SK-N-SH (cell line): Measurements from ENCODE around the gene AIMP2. TPM values are rescaled to one million over a fixed set of nuclear protein-coding genes. Genes with fewer than 3 reads are reported as not detected.

Experiments
- CTCF ChIA-PET: fragments of 300-600, 350-600 bp; formaldehyde crosslinking; extraction: SDS; loops from one replicate; lab custom pipeline; 2021; lab: Yijun Ruan, JAX
- POLR2A ChIA-PET: fragments of 350-600 bp; sonication (Branson Sonifier 250); formaldehyde crosslinking; extraction: SDS; loops from one replicate; lab custom pipeline; 2020; ENCODE audit warnings: antibody characterized with exemption, inconsistent platforms; lab: Yijun Ruan, JAX
- DNase-seq: peaks from one replicate; pipeline ENCODE4 v3.0.0; 2012
- H2AFZ ChIP-seq: fragments of 200-600 bp; sonication (generic); 2 replicates; pipeline ENCODE4 v1.8.1; 2016; ENCODE audit warnings: antibody characterized with exemption, mild to moderate bottlenecking, low read depth
- H3F3A ChIP-seq: fragments of 200-600 bp; sonication (generic); replicated peaks from 2 replicates; pipeline ENCODE3; 2016; ENCODE audit warnings: antibody characterized with exemption, mild to moderate bottlenecking; ENCODE audit not compliant: insufficient read depth
- H3K27ac ChIP-seq, 2 experiments: fragments of 200-500 bp in 1 of 2; fragments of 200-600 bp in 1 of 2; sonication (Bioruptor generic) in 1 of 2; sonication (generic), shearing (Covaris generic) in 1 of 2; 2 replicates each; pipeline versions ENCODE4 v1.5.1 to v1.6.1; 2014 to 2016; ENCODE audit warnings: low read depth in 2 of 2, inconsistent platforms in 1 of 2, low read length in 1 of 2, mild to moderate bottlenecking in 1 of 2, mixed read lengths in 1 of 2
- H3K27me3 ChIP-seq: fragments of 200-600 bp; sonication (generic), shearing (Covaris generic); 2 replicates; pipeline ENCODE4 v1.6.1; 2016; ENCODE audit warnings: mixed run types; ENCODE audit not compliant: insufficient read depth
- H3K36me3 ChIP-seq, 2 experiments: fragments of 200-500 bp in 1 of 2; fragments of 200-600 bp in 1 of 2; sonication (Bioruptor generic) in 1 of 2; sonication (generic) in 1 of 2; replicated peaks in 1 of 2; 2 replicates each; pipeline versions ENCODE3 to v1.5.1; 2014 to 2016; ENCODE audit warnings: low read length in 1 of 2, mild to moderate bottlenecking in 1 of 2; ENCODE audit not compliant: insufficient read depth in 2 of 2, control insufficient read depth in 1 of 2
- H3K4me1 ChIP-seq, 2 experiments: fragments of 200-500 bp in 1 of 2; fragments of 200-600 bp in 1 of 2; sonication (Bioruptor generic) in 1 of 2; sonication (generic), shearing (Covaris generic) in 1 of 2; 2 replicates each; pipeline versions ENCODE4 v1.5.1 to v1.6.1; 2014 to 2016; ENCODE audit warnings: low read depth in 1 of 2, low read length in 1 of 2, mixed run types in 1 of 2; ENCODE audit not compliant: insufficient read depth in 2 of 2, control insufficient read depth in 1 of 2
- H3K4me2 ChIP-seq: fragments of 200-600 bp; sonication (generic), shearing (Covaris generic); 2 replicates; pipeline ENCODE4 v1.6.1; 2017; ENCODE audit warnings: mixed run types
- H3K4me3 ChIP-seq, 2 experiments: fragments of 200-500 bp in 1 of 2; fragments of 200-600 bp in 1 of 2; sonication (Bioruptor generic) in 1 of 2; sonication (generic), shearing (Covaris generic) in 1 of 2; 2 replicates each; pipeline versions ENCODE4 v1.5.1 to v1.8.1; 2014 to 2016; ENCODE audit warnings: low read depth in 2 of 2, inconsistent platforms in 1 of 2, low read length in 1 of 2, mild to moderate bottlenecking in 1 of 2, mixed read lengths in 1 of 2, moderate library complexity in 1 of 2
- H3K79me2 ChIP-seq: fragments of 200-600 bp; sonication (generic); 2 replicates; pipeline ENCODE4 v1.8.1; 2017; ENCODE audit warnings: mild to moderate bottlenecking; ENCODE audit not compliant: insufficient read depth
- H3K9ac ChIP-seq: fragments of 200-600 bp; sonication (generic); 2 replicates; pipeline ENCODE4 v1.6.1; 2017; ENCODE audit warnings: mixed run types
- H3K9me2 ChIP-seq: fragments of 200-600 bp; sonication (generic); 2 replicates; pipeline ENCODE4 v1.6.1; 2017; ENCODE audit warnings: mixed run types
- H3K9me3 ChIP-seq: fragments of 200-600 bp; sonication (generic); 2 replicates; pipeline ENCODE4 v1.6.1; 2017; ENCODE audit warnings: mixed run types, mild to moderate bottlenecking, moderate library complexity
- H4K20me1 ChIP-seq: fragments of 200-600 bp; sonication (generic); 2 replicates; pipeline ENCODE4 v1.6.1; 2017; ENCODE audit warnings: mild to moderate bottlenecking, mixed run types; ENCODE audit not compliant: insufficient read depth
- ELF1 ChIP-seq: IDR thresholded peaks from 2 replicates; pipeline ENCODE4 v1.4.0; 2012
- EP300 ChIP-seq, 2 experiments: IDR thresholded peaks; 2 replicates each; pipeline versions ENCODE4 v1.4.0 to v1.6.1; 2012; ENCODE audit warnings: borderline replicate concordance in 1 of 2, low read depth in 1 of 2, low read length in 1 of 2
- FOSL2 ChIP-seq: IDR thresholded peaks from 2 replicates; pipeline ENCODE4 v1.4.0; 2012; ENCODE audit warnings: low read depth, mild to moderate bottlenecking, moderate library complexity, borderline replicate concordance
- FOXM1 ChIP-seq: IDR thresholded peaks from 2 replicates; pipeline ENCODE4 v1.4.0; 2012; ENCODE audit warnings: low read depth, mild to moderate bottlenecking
- GATA2 ChIP-seq: sonication (generic); formaldehyde crosslinking; IDR thresholded peaks from 2 replicates; pipeline ENCODE4 v1.5.0; 2020; ENCODE audit warnings: mild to moderate bottlenecking, missing genetic modification reagents
- MEF2A ChIP-seq: IDR thresholded peaks from 2 replicates; pipeline ENCODE4 v1.4.0; 2012; ENCODE audit warnings: low read depth, borderline replicate concordance
- MXI1 ChIP-seq: IDR thresholded peaks from 2 replicates; pipeline ENCODE4 v1.6.1; 2012; ENCODE audit warnings: mild to moderate bottlenecking, low read depth, low read length, improper control_type of control experiment
- POLR2AphosphoS5 ChIP-seq: IDR thresholded peaks from 2 replicates; pipeline ENCODE4 v1.6.1; 2012; ENCODE audit warnings: low read depth, low read length
- SIN3A ChIP-seq: IDR thresholded peaks from 2 replicates; pipeline ENCODE4 v1.6.1; 2012; ENCODE audit warnings: low read depth, mild to moderate bottlenecking, low read length, moderate library complexity, borderline replicate concordance
- SMC3 ChIP-seq: IDR thresholded peaks from 2 replicates; pipeline ENCODE4 v1.6.1; 2012; ENCODE audit warnings: low read depth, low read length, improper control_type of control experiment
- WGBS: methylation state at CpG from one replicate; pipeline ENCODE4 v1.1.6; 2017; ENCODE audit warnings: low lambda C conversion rate; 5-methylcytosine and 5-hydroxymethylcytosine counted together
- polyA plus RNA-seq, 3 experiments: library from polyadenylated mRNA; depleted of rRNA; stranded (reverse); fragments of >200 nt; gene quantifications; 2 replicates each; pipeline ENCODE4 v1.2.3, GENCODE V29; 2012
- TF ChIP-seq, protein P1 (sequence below): IDR thresholded peaks from 2 replicates; pipeline ENCODE4; 2012
- TF ChIP-seq, protein P2 (sequence below): IDR thresholded peaks from 2 replicates; pipeline ENCODE4 v1.4.0; 2012; ENCODE audit warnings: low read depth, borderline replicate concordance
- TF ChIP-seq, protein P3 (sequence below): fragments of 150-350 bp; IDR thresholded peaks from 2 replicates; pipeline ENCODE4 v1.6.1; 2017; ENCODE audit warnings: antibody characterized with exemption, low read length, low read depth, borderline replicate concordance
- TF ChIP-seq, protein P4 (sequence below): IDR thresholded peaks from 2 replicates; pipeline ENCODE4 v1.4.0; 2012; ENCODE audit warnings: low read depth, borderline replicate concordance

Gene AIMP2
- polyA plus RNA-seq, 1 of the 3 experiments (the other 2 are of a cell fraction) = 104 TPM

DNA sequence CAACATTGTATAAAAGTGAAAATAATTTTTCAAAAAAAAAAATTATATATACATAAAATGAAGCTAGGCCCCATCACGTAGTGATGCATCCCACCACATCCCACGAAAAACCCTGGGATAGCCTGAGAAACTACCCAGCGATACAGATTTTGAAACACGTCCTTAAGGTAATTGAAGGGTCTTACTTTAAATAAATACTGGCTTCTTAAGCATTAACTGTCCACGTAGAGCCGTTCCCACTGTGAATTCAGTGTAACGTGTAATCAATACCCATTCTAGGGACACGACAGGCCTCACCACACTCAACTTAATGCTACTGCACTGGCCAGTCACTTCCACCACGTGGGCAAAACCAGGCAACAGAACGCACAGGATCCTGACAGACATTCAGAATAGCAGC, 26.1 kb downstream of the AIMP2 start:
- TF ChIP-seq SMC3 (no peak), MXI1 (no peak), SIN3A (no peak), MEF2A (no peak), GATA2 (no peak), FOSL2 (no peak)
- TF ChIP-seq, protein P1, sequence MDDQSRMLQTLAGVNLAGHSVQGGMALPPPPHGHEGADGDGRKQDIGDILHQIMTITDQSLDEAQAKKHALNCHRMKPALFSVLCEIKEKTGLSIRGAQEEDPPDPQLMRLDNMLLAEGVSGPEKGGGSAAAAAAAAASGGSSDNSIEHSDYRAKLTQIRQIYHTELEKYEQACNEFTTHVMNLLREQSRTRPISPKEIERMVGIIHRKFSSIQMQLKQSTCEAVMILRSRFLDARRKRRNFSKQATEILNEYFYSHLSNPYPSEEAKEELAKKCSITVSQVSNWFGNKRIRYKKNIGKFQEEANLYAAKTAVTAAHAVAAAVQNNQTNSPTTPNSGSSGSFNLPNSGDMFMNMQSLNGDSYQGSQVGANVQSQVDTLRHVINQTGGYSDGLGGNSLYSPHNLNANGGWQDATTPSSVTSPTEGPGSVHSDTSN = no peak
- Histone ChIP-seq H3K4me1 (no peaks in the 10 kb centered on the region; a peak in 1 of 4 replicates), H3K27ac (no peak overlapping the region), H3K9me2 (no peaks in the 10 kb centered on the region), H3K9me3 (no peaks in the 10 kb centered on the region), H3K4me3 (no peak overlapping the region), H3K9ac (no peak overlapping the region), H4K20me1 (no peaks in the 10 kb centered on the region), H2AFZ (no peak overlapping the region), H3K27me3 (no peaks in the 10 kb centered on the region), H3K4me2 (no peak overlapping the region), H3K79me2 (peaks cover 42% of the 10 kb centered on the region), H3K36me3 (peaks cover 65 to 68% of the 10 kb centered on the region in 2 experiments), H3F3A (peaks cover 10% of the 10 kb centered on the region)
- no peak for DNase-seq
- ChIA-PET CTCF (interaction anchor here (0.6 to 1.3 kb wide), 4 partner anchors 9 to 288 kb away, joined by 3 to 4 read pairs (median 4); no protein-coding TSS in a partner anchor), POLR2A (no interaction called here)
- 97% methylated on average over 10 of the region's 10 CpGs for WGBS

DNA sequence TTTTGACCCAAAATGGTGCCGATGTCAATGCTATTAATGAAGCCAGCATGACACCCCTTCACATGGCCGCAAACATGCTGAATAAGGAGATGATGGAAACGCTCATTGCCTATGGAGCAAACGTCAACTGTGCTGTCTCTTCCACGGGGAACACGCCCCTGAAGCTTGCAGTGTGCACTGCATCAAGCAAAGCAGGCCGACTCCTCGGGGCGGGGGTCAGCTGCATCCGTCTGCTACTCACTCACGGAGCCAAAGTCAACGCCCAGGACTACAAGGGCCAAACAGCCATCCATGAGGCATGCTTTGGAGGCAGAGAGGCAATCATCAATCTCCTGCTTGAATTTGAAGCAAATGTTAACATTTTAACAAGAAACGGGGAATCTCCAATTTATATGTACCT, 26.6 kb downstream of the AIMP2 start:
- no peak overlapping the region for H3K9ac ChIP-seq
- 96% methylated on average over 13 of the region's 13 CpGs for WGBS
- ChIA-PET POLR2A (no interaction called here), CTCF (interaction anchor here (0.6 to 1.3 kb wide), 2 partner anchors 9 to 176 kb away, joined by 3 to 4 read pairs; no protein-coding TSS in a partner anchor)
- H2AFZ ChIP-seq = no peak overlapping the region
- DNase-seq = no peak
- TF ChIP-seq, protein P2, sequence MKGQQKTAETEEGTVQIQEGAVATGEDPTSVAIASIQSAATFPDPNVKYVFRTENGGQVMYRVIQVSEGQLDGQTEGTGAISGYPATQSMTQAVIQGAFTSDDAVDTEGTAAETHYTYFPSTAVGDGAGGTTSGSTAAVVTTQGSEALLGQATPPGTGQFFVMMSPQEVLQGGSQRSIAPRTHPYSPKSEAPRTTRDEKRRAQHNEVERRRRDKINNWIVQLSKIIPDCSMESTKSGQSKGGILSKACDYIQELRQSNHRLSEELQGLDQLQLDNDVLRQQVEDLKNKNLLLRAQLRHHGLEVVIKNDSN = no peak
- TF ChIP-seq POLR2AphosphoS5 (no peak), SIN3A (no peak)
- H3K27ac ChIP-seq = no peak overlapping the region
- peaks cover 38% of the 10 kb centered on the region for H3K79me2 ChIP-seq
- no peaks in the 10 kb centered on the region for H3K9me3 ChIP-seq
- no peak overlapping the region for H3K4me2 ChIP-seq
- peaks cover 70 to 72% of the 10 kb centered on the region in 2 experiments for H3K36me3 ChIP-seq
- no peak overlapping the region for H3K4me3 ChIP-seq
- H3K27me3 ChIP-seq = no peaks in the 10 kb centered on the region
- H4K20me1 ChIP-seq = no peaks in the 10 kb centered on the region
- no peaks in the 10 kb centered on the region for H3K9me2 ChIP-seq
- H3K4me1 ChIP-seq = no peaks in the 10 kb centered on the region; a peak in 1 of 4 replicates
- peaks cover 10% of the 10 kb centered on the region for H3F3A ChIP-seq

DNA sequence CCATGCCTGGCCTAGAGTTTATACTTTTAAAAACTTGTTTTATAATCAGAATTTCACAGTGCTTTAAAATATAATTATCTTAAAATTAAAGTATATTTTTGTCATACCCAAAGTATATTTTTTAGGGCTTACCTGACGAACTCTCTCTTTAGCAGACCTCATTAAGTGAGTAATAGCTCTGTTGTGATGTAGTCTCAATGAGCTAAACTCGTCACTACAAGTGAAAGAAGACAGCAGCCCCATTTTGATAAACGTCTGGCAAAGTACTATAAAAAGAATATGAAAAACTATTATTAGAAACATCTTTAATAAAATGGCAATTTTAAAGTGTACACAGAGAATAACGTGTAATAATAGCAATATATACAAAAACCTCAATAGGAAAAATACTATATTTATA, 40.7 kb downstream of the AIMP2 start:
- ChIA-PET CTCF (no interaction called here), POLR2A (no interaction called here)
- H3K9me3 ChIP-seq = no peaks in the 10 kb centered on the region
- no peak overlapping the region for H3K4me2 ChIP-seq
- TF ChIP-seq SIN3A (no peak), MXI1 (no peak), ELF1 (no peak), EP300 (IDR thresholded peaks at IDR 0.05; ENCODE audit: borderline replicate concordance in 1 of 2, low read depth in 1 of 2, low read length in 1 of 2) (no peak), POLR2AphosphoS5 (no peak), FOXM1 (no peak), FOSL2 (no peak)
- TF ChIP-seq, protein P3, sequence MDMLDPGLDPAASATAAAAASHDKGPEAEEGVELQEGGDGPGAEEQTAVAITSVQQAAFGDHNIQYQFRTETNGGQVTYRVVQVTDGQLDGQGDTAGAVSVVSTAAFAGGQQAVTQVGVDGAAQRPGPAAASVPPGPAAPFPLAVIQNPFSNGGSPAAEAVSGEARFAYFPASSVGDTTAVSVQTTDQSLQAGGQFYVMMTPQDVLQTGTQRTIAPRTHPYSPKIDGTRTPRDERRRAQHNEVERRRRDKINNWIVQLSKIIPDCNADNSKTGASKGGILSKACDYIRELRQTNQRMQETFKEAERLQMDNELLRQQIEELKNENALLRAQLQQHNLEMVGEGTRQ = no peak
- TF ChIP-seq, protein P4, sequence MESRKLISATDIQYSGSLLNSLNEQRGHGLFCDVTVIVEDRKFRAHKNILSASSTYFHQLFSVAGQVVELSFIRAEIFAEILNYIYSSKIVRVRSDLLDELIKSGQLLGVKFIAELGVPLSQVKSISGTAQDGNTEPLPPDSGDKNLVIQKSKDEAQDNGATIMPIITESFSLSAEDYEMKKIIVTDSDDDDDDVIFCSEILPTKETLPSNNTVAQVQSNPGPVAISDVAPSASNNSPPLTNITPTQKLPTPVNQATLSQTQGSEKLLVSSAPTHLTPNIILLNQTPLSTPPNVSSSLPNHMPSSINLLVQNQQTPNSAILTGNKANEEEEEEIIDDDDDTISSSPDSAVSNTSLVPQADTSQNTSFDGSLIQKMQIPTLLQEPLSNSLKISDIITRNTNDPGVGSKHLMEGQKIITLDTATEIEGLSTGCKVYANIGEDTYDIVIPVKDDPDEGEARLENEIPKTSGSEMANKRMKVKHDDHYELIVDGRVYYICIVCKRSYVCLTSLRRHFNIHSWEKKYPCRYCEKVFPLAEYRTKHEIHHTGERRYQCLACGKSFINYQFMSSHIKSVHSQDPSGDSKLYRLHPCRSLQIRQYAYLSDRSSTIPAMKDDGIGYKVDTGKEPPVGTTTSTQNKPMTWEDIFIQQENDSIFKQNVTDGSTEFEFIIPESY = no peak
- DNase-seq = no peak
- H3K36me3 ChIP-seq = peaks cover 49 to 85% of the 10 kb centered on the region in 2 experiments
- no peaks in the 10 kb centered on the region for H3K4me1 ChIP-seq
- no peaks in the 10 kb centered on the region for H3K9me2 ChIP-seq
- H3K27ac ChIP-seq = no peak overlapping the region
- H3K4me3 ChIP-seq = no peak overlapping the region
- no peak overlapping the region for H3K9ac ChIP-seq
- peaks cover 39% of the 10 kb centered on the region for H3K79me2 ChIP-seq
- no peak overlapping the region for H2AFZ ChIP-seq
- H3K27me3 ChIP-seq = no peaks in the 10 kb centered on the region
- 89% methylated on average over 4 of the region's 4 CpGs for WGBS
- peaks cover 25% of the 10 kb centered on the region for H3F3A ChIP-seq
- 0 out of 2 replicates have a peak, but pooled peaks cover 4% of the 10 kb centered on the region for H4K20me1 ChIP-seq
